GM12878 (cell line): ENCODE results near the gene HCAR3. TPM values are rescaled to one million over a fixed set of nuclear protein-coding genes. Genes with fewer than 3 reads are reported as not detected.

Experiments used
- ATAC-seq: fragments of 200-7000 bp; cut with Tn5 transposase; 3 replicates; pipeline ENCODE4 v1.9.1; 2020; ENCODE audit warnings: mild to moderate bottlenecking, moderate library complexity
- BruUV-seq: library from RNA; stranded (reverse); fragments of 400-500 nt; replicated peaks from 2 replicates; lab custom pipeline; 2021; lab: Mats Ljungman, UMichigan
- CTCF ChIA-PET: fragments of 300-600 bp; sonication (Branson Sonifier 250); formaldehyde crosslinking; extraction: SDS; loops from one replicate; lab custom pipeline; 2021; ENCODE audit warnings: inconsistent platforms; lab: Yijun Ruan, JAX
- POLR2A ChIA-PET: fragments of 350-600 bp; formaldehyde crosslinking; extraction: SDS; loops from one replicate; lab custom pipeline; 2021; ENCODE audit warnings: inconsistent platforms; lab: Charles Lee
- RAD21 ChIA-PET: fragments of 300-600 bp; sonication (Branson Sonifier 250); formaldehyde crosslinking; loops from one replicate; lab custom pipeline; 2023; ENCODE audit warnings: antibody characterized with exemption; ENCODE audit not compliant: unreplicated experiment; lab: Charles Lee
- SMC1A ChIA-PET: fragments of 300-600 bp; sonication (Branson Sonifier 250); formaldehyde crosslinking; loops from one replicate; lab custom pipeline; 2023; ENCODE audit not compliant: unreplicated experiment, uncharacterized antibody; lab: Charles Lee
- DNase-seq: peaks from one replicate; pipeline ENCODE4 v3.0.0-alpha.2; 2011; ENCODE audit warnings: low read depth, low spot score
- FAIRE-seq: peaks from 3 replicates; lab custom pipeline; 2011; peaks lifted over from hg19 to GRCh38; lab: Jason Lieb, UNC
- H2AFZ ChIP-seq: 2 replicates; pipeline ENCODE4 v1.6.0; 2011; ENCODE audit warnings: low read depth, low read length, control low read depth; ENCODE audit not compliant: control insufficient read depth
- H3K27ac ChIP-seq: 2 replicates; pipeline ENCODE4 v1.5.1; 2011; ENCODE audit warnings: control low read depth; ENCODE audit not compliant: control insufficient read depth, insufficient read depth
- H3K27me3 ChIP-seq, 2 experiments: replicated peaks in 1 of 2; 2 replicates each; pipeline versions ENCODE4 v1.6.0 to v1.6.1; 2011; ENCODE audit warnings: low read length in 1 of 2; ENCODE audit not compliant: control insufficient read depth in 2 of 2, insufficient read depth in 2 of 2
- H3K36me3 ChIP-seq, 2 experiments: 2 replicates each; pipeline ENCODE4 v1.5.1; 2011; ENCODE audit warnings: low read length in 1 of 2; ENCODE audit not compliant: control insufficient read depth in 2 of 2, insufficient read depth in 2 of 2
- H3K4me1 ChIP-seq: 2 replicates; pipeline ENCODE4 v1.6.1; 2011; ENCODE audit warnings: mild to moderate bottlenecking, low read length, moderate library complexity, mixed read lengths; ENCODE audit not compliant: control insufficient read depth, insufficient read depth
- H3K4me2 ChIP-seq: 2 replicates; pipeline ENCODE4 v1.6.0; 2011; ENCODE audit warnings: control low read depth; ENCODE audit not compliant: control insufficient read depth, insufficient read depth
- H3K4me3 ChIP-seq: fragments of 200-600 bp; sonication (generic); 2 replicates; pipeline ENCODE4 v1.5.1; 2016
- H3K79me2 ChIP-seq: 2 replicates; pipeline ENCODE4 v1.6.0; 2011; ENCODE audit warnings: low read length; ENCODE audit not compliant: control insufficient read depth, insufficient read depth
- H3K9ac ChIP-seq: 2 replicates; pipeline ENCODE4 v1.8.0; 2011; ENCODE audit warnings: low read length, control low read depth, mixed read lengths; ENCODE audit not compliant: control insufficient read depth, insufficient read depth
- H3K9me3 ChIP-seq: replicated peaks from 3 replicates; pipeline ENCODE4 v1.5.1; 2011; ENCODE audit warnings: mild to moderate bottlenecking, low read length; ENCODE audit not compliant: control insufficient read depth, insufficient read depth
- H4K20me1 ChIP-seq: 2 replicates; pipeline ENCODE4 v1.6.0; 2011; ENCODE audit not compliant: control insufficient read depth, insufficient read depth
- CEBPZ ChIP-seq: fragments of 150-350 bp; IDR thresholded peaks from 2 replicates; pipeline ENCODE4 v1.6.1; 2016; ENCODE audit warnings: low read depth, low read length
- ETV6 ChIP-seq, 2 experiments: fragments of 450-650 bp in 1 of 2; IDR thresholded peaks in 1 of 2; conservative IDR thresholded peaks in 1 of 2; 2 replicates each; pipeline ENCODE4 v1.6.1; 2014; ENCODE audit warnings: antibody characterized with exemption in 1 of 2, borderline replicate concordance in 1 of 2, low read depth in 1 of 2, mild to moderate bottlenecking in 1 of 2, moderate library complexity in 1 of 2
- IRF3 ChIP-seq: fragments of 450-650 bp; IDR thresholded peaks from 2 replicates; pipeline ENCODE4 v1.6.1; 2014; ENCODE audit warnings: mild to moderate bottlenecking
- LARP7 ChIP-seq: fragments of 450-650 bp; IDR thresholded peaks from 2 replicates; pipeline ENCODE4 v1.6.1; 2017; ENCODE audit warnings: mild to moderate bottlenecking
- MYB ChIP-seq: fragments of 150-350 bp; IDR thresholded peaks from 2 replicates; pipeline ENCODE4 v1.6.1; 2014; ENCODE audit warnings: mild to moderate bottlenecking, low read depth, low read length, borderline replicate concordance
- PAX5 ChIP-seq: IDR thresholded peaks from 2 replicates; pipeline ENCODE4 v1.6.1; 2011; ENCODE audit warnings: low read depth, low read length, borderline replicate concordance
- POLR2AphosphoS2 ChIP-seq: IDR thresholded peaks from 2 replicates; pipeline ENCODE4 v1.6.1; 2011; ENCODE audit warnings: low read depth, mild to moderate bottlenecking, low read length, improper control_type of control experiment, moderate library complexity
- POU2F2 ChIP-seq: IDR thresholded peaks from 3 replicates; pipeline ENCODE4 v1.6.1; 2011; ENCODE audit warnings: low read depth, mild to moderate bottlenecking, low read length, borderline replicate concordance
- PRDM15 ChIP-seq: fragments of 450-650 bp; formaldehyde crosslinking; IDR thresholded peaks from 2 replicates; pipeline ENCODE4 v1.4.0; 2020; ENCODE audit warnings: mild to moderate bottlenecking, moderate library complexity
- RELA ChIP-seq: fragments of 450-650 bp; IDR thresholded peaks from 2 replicates; pipeline ENCODE4 v1.8.0; 2014; ENCODE audit warnings: borderline replicate concordance; ENCODE audit not compliant: partially characterized antibody
- SMC3 ChIP-seq: IDR thresholded peaks from 2 replicates; pipeline ENCODE4 v1.6.1; 2011; ENCODE audit warnings: low read length, improper control_type of control experiment, borderline replicate concordance
- TCF3 ChIP-seq: IDR thresholded peaks from 2 replicates; pipeline ENCODE4 v1.6.1; 2012; ENCODE audit warnings: low read depth, mild to moderate bottlenecking, low read length, borderline replicate concordance; ENCODE audit not compliant: insufficient read depth
- WRNIP1 ChIP-seq: IDR thresholded peaks from 2 replicates; pipeline ENCODE4 v1.6.1; 2011; ENCODE audit warnings: low read depth, low read length, improper control_type of control experiment, borderline replicate concordance
- YY1 ChIP-seq: IDR thresholded peaks from 2 replicates; pipeline ENCODE4 v1.6.1; 2011; ENCODE audit warnings: low read depth, mild to moderate bottlenecking, low read length
- ZBED1 ChIP-seq: IDR thresholded peaks from 2 replicates; pipeline ENCODE4 v1.6.1; 2016; ENCODE audit warnings: borderline replicate concordance
- WGBS: methylation state at CpG from one replicate; pipeline ENCODE4 v1.1.6; 2016; ENCODE audit warnings: low lambda C conversion rate; ENCODE audit not compliant: insufficient replicate concordance, insufficient coverage; ENCODE audit errors: missing lambda C conversion rate; 5-methylcytosine and 5-hydroxymethylcytosine counted together
- in situ Hi-C: fragments of 300-500 bp; cut with MboI; formaldehyde crosslinking; loops from 9 replicates; pipeline ENCODE4 v1.14.3; 2018; ENCODE audit warnings: mixed read lengths
- intact Hi-C: fragments of 100-400 bp; cut with micrococcal nuclease; formaldehyde crosslinking; loops from one replicate; pipeline ENCODE4 v1.14.2; 2022; ENCODE audit not compliant: unreplicated experiment
- polyA plus RNA-seq, 11 experiments: library from polyadenylated mRNA; depleted of rRNA in 4 of 11; unstranded in 6 of 11; stranded (reverse) in 5 of 11; fragments of >200 nt; fragmentation: Nextera tagmentation in 4 of 11; fragmentation: Illumina TruSeq in 1 of 11; extraction: Ambion mirVana in 4 of 11; extraction: Trizol in 1 of 11; gene quantifications; 1 replicate in 1 of 11; 2 replicates in 10 of 11; pipeline versions ENCODE4 v1.2.1 to v1.2.3, GENCODE V29; 2011 to 2016; ENCODE audit warnings: inconsistent platforms in 2 of 11, missing spikeins in 2 of 11, low read depth in 1 of 11
- total RNA-seq, 4 experiments: library from RNA; depleted of rRNA in 3 of 4; stranded (reverse); fragments of >200 nt in 3 of 4; fragmentation: Illumina TruSeq in 1 of 4; extraction: Trizol in 1 of 4; gene quantifications; 2 replicates each; pipeline versions ENCODE4 v1.2.1 to v1.2.3, GENCODE V29; 2013 to 2021

The HCAR3 gene
- total and polyA plus RNA-seq, 10 of the 15 experiments (the other 5 are each of a cell fraction or from before 2014, with no cell fraction given), result 0.57 to 3.0 (median 2.2) TPM

GRCh38 chr12:122732611-122733010 lies 16.0 kb upstream of the HCAR3 start:
- no peak overlapping the region for H3K4me2 ChIP-seq

More at GRCh38 chr12:122732611-122733010, 16.0 kb upstream of the HCAR3 start:
- no peaks in the 10 kb centered on the region for H4K20me1 ChIP-seq
- in situ Hi-C loops, result no loop called here
- SMC1A ChIA-PET, result interaction anchor here (0.7 to 2.3 kb wide), 6 partner anchors 8 to 95 kb away, joined by 3 to 7 read pairs (median 4); no protein-coding TSS in a partner anchor
- RAD21 ChIA-PET, result interaction anchor here (1.0 to 1.4 kb wide), 2 partner anchors 10 to 13 kb away, joined by 3 to 4 read pairs; no protein-coding TSS in a partner anchor
- WGBS, result 80% methylated on average over 4 of the region's 4 CpGs
- no peak overlapping the region for H3K27ac ChIP-seq
- POLR2A ChIA-PET, result interaction anchor here (1.4 kb wide), 1 partner anchor 10 kb away, joined by 3 read pairs; no protein-coding TSS in a partner anchor
- DNase-seq, result no peak
- BruUV-seq, result no TSS peak
- TF ChIP-seq TCF3 (no peak), PAX5 (no peak), YY1 (no peak), POU2F2 (no peak), CEBPZ (no peak), IRF3 (no peak), RELA (no peak), WRNIP1 (no peak), SMC3 (no peak), ETV6 (conservative IDR thresholded peaks at IDR 0.05 in 1 of 2, IDR thresholded peaks at IDR 0.05 in 1 of 2; ENCODE audit: borderline replicate concordance in 1 of 2, low read depth in 1 of 2) (no peak), MYB (no peak), POLR2AphosphoS2 (no peak), LARP7 (no peak), ZBED1 (no peak), PRDM15 (CRISPR knock-in tag) (no peak)
- TF ChIP-seq, all 136 proteins: peak for 0
- no peak overlapping the region for H2AFZ ChIP-seq
- no peak for ATAC-seq
- no peaks in the 10 kb centered on the region for H3K36me3 ChIP-seq
- H3K27me3 ChIP-seq, result no peaks in the 10 kb centered on the region
- H3K9me3 ChIP-seq, result peaks cover 2% of the 10 kb centered on the region; the same call in 1 of the 3 replicates
- H3K79me2 ChIP-seq, result no peaks in the 10 kb centered on the region
- CTCF ChIA-PET, result interaction anchor here (1.0 kb wide), 1 partner anchor 96 kb away, joined by 3 read pairs; no protein-coding TSS in a partner anchor
- H3K4me3 ChIP-seq, result no peak overlapping the region
- no peak overlapping the region for H3K9ac ChIP-seq
- intact Hi-C loops, result no loop called here
- FAIRE-seq, result no peak
- peaks cover 18% of the 10 kb centered on the region for H3K4me1 ChIP-seq
